HG03095 (cell line): Measurements from ENCODE around the gene RPH3AL.
"Not testable (repeated sequence)": the region's sequence is repeated elsewhere in the genome, so short reads cannot be mapped to it uniquely, and the experiment has no call there.

ENCODE experiments used
- ATAC-seq: cut with Tn5 transposase; IDR thresholded peaks from one replicate; pipeline ENCODE4 v1.9.1; 2021; ENCODE audit warnings: moderate library complexity; ENCODE audit not compliant: unreplicated experiment

The RPH3AL gene

GRCh38 chr17:283911-284675 lies 68.5 kb downstream of the RPH3AL start:
- no peak for ATAC-seq

- ATAC-seq = no peak
These were observed 69.4 kb downstream of the RPH3AL start for GRCh38 chr17:282912-283882.

- ATAC-seq = no peak
These were observed 70.4 kb downstream of the RPH3AL start for GRCh38 chr17:282000-282911.

GRCh38 chr17:281365-281999 lies 71.1 kb downstream of the RPH3AL start:
- no peak for ATAC-seq

- no peak for ATAC-seq
These were observed 71.7 kb downstream of the RPH3AL start for GRCh38 chr17:280901-281300.

GRCh38 chr17:280216-280615 lies 72.4 kb downstream of the RPH3AL start:
- ATAC-seq = no peak

- ATAC-seq = no peak
These were observed 72.8 kb downstream of the RPH3AL start for GRCh38 chr17:279776-280175.

GRCh38 chr17:279331-279730 lies 73.3 kb downstream of the RPH3AL start:
- ATAC-seq = no peak

- no peak for ATAC-seq
These were observed 73.9 kb downstream of the RPH3AL start for GRCh38 chr17:278676-279059.

- ATAC-seq = no peak
These were observed 74.4 kb downstream of the RPH3AL start for GRCh38 chr17:278055-278675.

GRCh38 chr17:274902-275301 lies 77.7 kb downstream of the RPH3AL start:
- ATAC-seq = no peak

- no peak for ATAC-seq
These were observed 78.4 kb downstream of the RPH3AL start for GRCh38 chr17:273981-274832.

- ATAC-seq = not testable (repeated sequence)
These were observed 79.8 kb downstream of the RPH3AL start for GRCh38 chr17:272856-273255.

- not testable (repeated sequence) for ATAC-seq
These were observed 80.5 kb downstream of the RPH3AL start for GRCh38 chr17:271928-272623.

GRCh38 chr17:269616-270514 lies 82.7 kb downstream of the RPH3AL start:
- no peak for ATAC-seq

- ATAC-seq = no peak
These were observed 85.6 kb downstream of the RPH3AL start for GRCh38 chr17:266701-267667.
